K562 (cell line): Measurements from ENCODE around the gene BCAR1. TPM values are rescaled to one million over a fixed set of nuclear protein-coding genes. Genes with fewer than 3 reads are reported as not detected.

Experiments
- ATAC-seq: fragments of 200-7000 bp; cut with Tn5 transposase; 3 replicates; pipeline ENCODE4 v1.9.1; 2020; ENCODE audit warnings: moderate library complexity
- BruUV-seq: library from RNA; stranded (reverse); fragments of 400-500 nt; replicated peaks from 2 replicates; lab custom pipeline; 2021; lab: Mats Ljungman, UMichigan
- CTCF ChIA-PET: fragments of 300-600 bp; formaldehyde crosslinking; extraction: SDS; loops from one replicate; lab custom pipeline; 2021; ENCODE audit warnings: low intra/inter-chr PET ratio; lab: Yijun Ruan, JAX
- POLR2A ChIA-PET: fragments of 300-600, 350-650 bp; sonication (Branson Sonifier 250); formaldehyde crosslinking; extraction: SDS; loops from one replicate; lab custom pipeline; 2021; ENCODE audit warnings: antibody characterized with exemption, inconsistent platforms; lab: Yijun Ruan, JAX
- DNase-seq, 4 experiments: peaks; one replicate each; pipeline versions ENCODE4 v3.0.0 to v3.0.0-alpha.2; 2011 to 2018; ENCODE audit warnings: low spot score in 3 of 4, mixed read lengths in 3 of 4; ENCODE audit errors: extremely low read depth in 1 of 4
- FAIRE-seq: peaks from 2 replicates; lab custom pipeline; 2011; peaks lifted over from hg19 to GRCh38; lab: Jason Lieb, UNC
- H2AFZ ChIP-seq: 2 replicates; pipeline ENCODE4 v1.6.0; 2011; ENCODE audit warnings: low read depth, low read length, control low read depth, inconsistent platforms
- H3K27ac ChIP-seq: fragments of 200-600 bp; 3 replicates; pipeline ENCODE4 v1.8.0; 2011; ENCODE audit warnings: low read depth, mild to moderate bottlenecking, control low read depth, inconsistent platforms, low read length, moderate library complexity, mixed read lengths; ENCODE audit errors: extremely low read depth
- H3K27me3 ChIP-seq, 2 experiments: fragments of 300-600 bp in 1 of 2; 2 replicates in 1 of 2; 3 replicates in 1 of 2; pipeline versions ENCODE4 v1.6.0 to v1.8.0; 2011; ENCODE audit warnings: inconsistent platforms in 2 of 2, low read length in 2 of 2, mild to moderate bottlenecking in 1 of 2, mixed read lengths in 1 of 2, moderate library complexity in 1 of 2; ENCODE audit not compliant: control insufficient read depth in 2 of 2, insufficient read depth in 2 of 2
- H3K36me3 ChIP-seq: fragments of 300-600 bp; 3 replicates; pipeline ENCODE4 v1.8.0; 2011; ENCODE audit warnings: mild to moderate bottlenecking, low read length, inconsistent platforms; ENCODE audit not compliant: control insufficient read depth, insufficient read depth
- H3K4me1 ChIP-seq, 2 experiments: fragments of 200-600 bp in 1 of 2; replicated peaks in 1 of 2; 2 replicates in 1 of 2; 3 replicates in 1 of 2; pipeline versions ENCODE4 v1.5.1 to v1.8.0; 2011; ENCODE audit warnings: inconsistent platforms in 2 of 2, low read length in 2 of 2, mild to moderate bottlenecking in 1 of 2, mixed read lengths in 1 of 2, moderate library complexity in 1 of 2; ENCODE audit not compliant: control insufficient read depth in 2 of 2, insufficient read depth in 2 of 2
- H3K4me2 ChIP-seq: 2 replicates; pipeline ENCODE4 v1.6.1; 2011; ENCODE audit warnings: low read length, control low read depth, inconsistent platforms, mixed read lengths; ENCODE audit not compliant: insufficient read depth
- H3K4me3 ChIP-seq: fragments of 200-600 bp; sonication (generic), shearing (Covaris generic); 2 replicates; pipeline ENCODE4 v1.5.1; 2016; ENCODE audit warnings: control low read depth, inconsistent platforms
- H3K79me2 ChIP-seq: fragments of 200-600 bp; 3 replicates; pipeline ENCODE4 v1.8.0; 2011; ENCODE audit warnings: low read length, inconsistent platforms; ENCODE audit not compliant: control insufficient read depth, insufficient read depth
- H3K9ac ChIP-seq, 2 experiments: 2 replicates each; pipeline versions ENCODE4 v1.6.0 to v1.6.1; 2011; ENCODE audit warnings: low read depth in 2 of 2, low read length in 2 of 2, control low read depth in 1 of 2, inconsistent platforms in 1 of 2, mild to moderate bottlenecking in 1 of 2, mixed read lengths in 1 of 2; ENCODE audit not compliant: insufficient read depth in 1 of 2
- H3K9me1 ChIP-seq: one replicate; pipeline ENCODE4 v1.6.0; 2011; ENCODE audit warnings: inconsistent platforms, mild to moderate bottlenecking, low read length, moderate library complexity; ENCODE audit not compliant: control insufficient read depth, insufficient read depth
- H3K9me3 ChIP-seq: replicated peaks from 2 replicates; pipeline ENCODE4 v1.5.1; 2011; ENCODE audit warnings: low read depth, low read length, inconsistent platforms; ENCODE audit not compliant: control insufficient read depth, insufficient read depth
- H4K20me1 ChIP-seq: replicated peaks from 2 replicates; pipeline ENCODE4 v1.6.1; 2011; ENCODE audit warnings: low read length, inconsistent platforms, mixed read lengths; ENCODE audit not compliant: control insufficient read depth, insufficient read depth
- DIDO1 ChIP-seq: fragments of 450-650 bp; IDR thresholded peaks from 2 replicates; pipeline ENCODE4 v1.6.1; 2016; ENCODE audit warnings: low read depth, missing biosample characterization, missing genetic modification characterization
- SNRNP70 ChIP-seq: fragments of 200-400 bp; formaldehyde crosslinking; optimal IDR thresholded peaks from 2 replicates; pipeline ENCODE3; 2017; ENCODE audit warnings: low read depth, low read length
- ZNF12 ChIP-seq: sonication (generic); formaldehyde crosslinking; IDR thresholded peaks from 2 replicates; pipeline ENCODE4 v1.4.0; 2020; ENCODE audit warnings: mild to moderate bottlenecking, missing genetic modification reagents
- WGBS: fragments of 100-300 bp; shearing (Covaris generic); methylation state at CpG from one replicate; pipeline ENCODE4 v1.1.6; 2016; ENCODE audit warnings: low coverage, mixed read lengths; ENCODE audit not compliant: insufficient coverage; ENCODE audit errors: missing lambda C conversion rate; 5-methylcytosine and 5-hydroxymethylcytosine counted together
- in situ Hi-C: fragments of 300-500 bp; cut with MboI; formaldehyde crosslinking; loops from 4 replicates; pipeline ENCODE4 v1.15.0; 2018; ENCODE audit warnings: inconsistent platforms, mixed read lengths
- intact Hi-C: fragments of 100-400 bp; cut with micrococcal nuclease; formaldehyde crosslinking; loops from 2 replicates; pipeline ENCODE4 v1.14.2; 2022
- polyA plus RNA-seq, 8 experiments: library from polyadenylated mRNA; depleted of rRNA in 4 of 8; stranded (reverse) in 5 of 8; unstranded in 3 of 8; fragments of >200 nt; fragmentation: Nextera tagmentation in 2 of 8; fragmentation: Illumina TruSeq in 1 of 8; extraction: Ambion mirVana in 2 of 8; extraction: Trizol in 1 of 8; gene quantifications; 2 replicates each; pipeline versions ENCODE4 v1.2.1 to v1.2.3, GENCODE V29; 2011 to 2014; ENCODE audit warnings: inconsistent platforms in 1 of 8, missing spikeins in 1 of 8
- total RNA-seq, 7 experiments: library from RNA; depleted of rRNA in 6 of 7; stranded (reverse); fragments of >200 nt in 6 of 7; fragmentation: Illumina TruSeq in 2 of 7; extraction: Trizol in 2 of 7; gene quantifications; 2 replicates each; pipeline versions ENCODE4 v1.2.1 to v1.2.3, GENCODE V29; 2011 to 2021; ENCODE audit warnings: low replicate concordance in 1 of 7
- TF ChIP-seq, protein P1 (sequence below), 2 experiments: fragments of 450-650 bp in 1 of 2; sonication (generic) in 1 of 2; formaldehyde crosslinking in 1 of 2; IDR thresholded peaks in 1 of 2; conservative IDR thresholded peaks in 1 of 2; 2 replicates each; pipeline versions ENCODE4 v1.6.1 to v1.8.1; 2016 to 2023; ENCODE audit warnings: mild to moderate bottlenecking in 2 of 2, moderate library complexity in 2 of 2, inconsistent platforms in 1 of 2, missing genetic modification reagents in 1 of 2
- TF ChIP-seq, protein P2 (sequence below): sonication (generic); formaldehyde crosslinking; IDR thresholded peaks from 2 replicates; pipeline ENCODE4 v1.8.0; 2023; ENCODE audit warnings: mild to moderate bottlenecking, missing genetic modification reagents

Gene BCAR1
- total and polyA plus RNA-seq, 9 of the 15 experiments (the other 6 are each of a cell fraction or from before 2014, with no cell fraction given) = 0.10 to 26.3 (median 3.6) TPM

DNA sequence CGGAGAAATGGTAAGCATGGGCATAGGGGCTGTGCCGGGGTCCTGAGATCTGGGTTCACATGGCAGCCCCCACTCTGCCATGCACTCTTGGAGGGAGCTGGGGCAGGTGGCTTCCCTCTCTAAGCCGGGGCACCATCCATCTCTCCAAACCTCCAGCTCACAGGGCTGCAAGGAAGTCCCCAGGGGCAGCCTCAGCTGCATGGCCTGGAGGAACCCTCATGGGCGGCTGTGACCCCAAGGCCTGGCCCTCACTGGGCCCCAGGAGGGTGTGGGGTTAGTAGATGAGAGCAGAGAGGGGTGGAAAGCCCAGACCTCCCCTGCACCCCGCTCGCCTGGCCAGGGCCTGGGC lies 47.0 kb downstream of the BCAR1 start:
- Histone ChIP-seq H3K4me1 (peaks cover 0 to 15% of the 10 kb centered on the region in 2 experiments; a peak in 2 of 5 replicates), H2AFZ (no peak overlapping the region)
- in situ Hi-C loops = loop anchor here (5.0 to 25.0 kb wide), 3 partner anchors 183 to 1983 kb away; partner anchors contain the start of genes MON1B and SYCE1L

More for the DNA sequence above, 47.0 kb downstream of the BCAR1 start:
- Histone ChIP-seq H4K20me1 (no peaks in the 10 kb centered on the region), H3K27me3 (peaks cover 35 to 58% of the 10 kb centered on the region in 2 experiments), H3K36me3 (no peaks in the 10 kb centered on the region), H3K27ac (no peak overlapping the region), H3K79me2 (no peaks in the 10 kb centered on the region), H3K9ac (no peak overlapping the region), H3K4me2 (no peak overlapping the region), H3K9me3 (no peaks in the 10 kb centered on the region), H3K9me1 (no peaks in the 10 kb centered on the region), H3K4me3 (no peak overlapping the region)
- TF ChIP-seq, protein P1, sequence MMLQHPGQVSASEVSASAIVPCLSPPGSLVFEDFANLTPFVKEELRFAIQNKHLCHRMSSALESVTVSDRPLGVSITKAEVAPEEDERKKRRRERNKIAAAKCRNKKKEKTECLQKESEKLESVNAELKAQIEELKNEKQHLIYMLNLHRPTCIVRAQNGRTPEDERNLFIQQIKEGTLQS (IDR thresholded peaks at IDR 0.05) = no peak
- TF ChIP-seq, protein P1 (CRISPR knock-in tag; conservative IDR thresholded peaks at IDR 0.05) = no peak
- TF ChIP-seq SNRNP70 (no peak), ZNF12 (CRISPR knock-in tag) (no peak), DIDO1 (tag) (no peak)
- TF ChIP-seq, protein P2, sequence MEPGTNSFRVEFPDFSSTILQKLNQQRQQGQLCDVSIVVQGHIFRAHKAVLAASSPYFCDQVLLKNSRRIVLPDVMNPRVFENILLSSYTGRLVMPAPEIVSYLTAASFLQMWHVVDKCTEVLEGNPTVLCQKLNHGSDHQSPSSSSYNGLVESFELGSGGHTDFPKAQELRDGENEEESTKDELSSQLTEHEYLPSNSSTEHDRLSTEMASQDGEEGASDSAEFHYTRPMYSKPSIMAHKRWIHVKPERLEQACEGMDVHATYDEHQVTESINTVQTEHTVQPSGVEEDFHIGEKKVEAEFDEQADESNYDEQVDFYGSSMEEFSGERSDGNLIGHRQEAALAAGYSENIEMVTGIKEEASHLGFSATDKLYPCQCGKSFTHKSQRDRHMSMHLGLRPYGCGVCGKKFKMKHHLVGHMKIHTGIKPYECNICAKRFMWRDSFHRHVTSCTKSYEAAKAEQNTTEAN (CRISPR knock-in tag) = no peak
- ChIA-PET CTCF (no interaction called here), POLR2A (no interaction called here)
- 4% methylated on average over 6 of the region's 6 CpGs for WGBS
- no peak for DNase-seq
- ATAC-seq = no peak; the same call in 2 of the 3 replicates
- BruUV-seq = no TSS peak
- intact Hi-C loops = no loop called here
- FAIRE-seq = no peak
